Measurements from ENCODE around the gene MIPEP.

GRCh38 chr13:23898101-23898500, 8.9 kb upstream of the MIPEP start:
- TF ChIP-seq POLR2A (IDR thresholded peaks at IDR 0.05; ENCODE audit: low read length) (no peak), GATA1 (IDR thresholded peaks at IDR 0.05; ENCODE audit: low read depth, low read length) (no peak)

Data from erythroblast (primary cell).